ENCODE results near the gene DYNLT4.
A peak's percentile ranks its signal among the peaks of the same experiment; 100 is the strongest.
"Not testable (repeated sequence)": the region's sequence is repeated elsewhere in the genome, so short reads cannot be mapped to it uniquely, and the experiment has no call there.

The DYNLT4 gene, protein sequence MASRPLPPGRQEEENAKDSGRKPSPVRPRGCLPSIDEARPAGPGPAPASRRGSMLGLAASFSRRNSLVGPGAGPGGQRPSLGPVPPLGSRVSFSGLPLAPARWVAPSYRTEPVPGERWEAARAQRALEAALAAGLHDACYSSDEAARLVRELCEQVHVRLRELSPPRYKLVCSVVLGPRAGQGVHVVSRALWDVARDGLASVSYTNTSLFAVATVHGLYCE

DNA sequence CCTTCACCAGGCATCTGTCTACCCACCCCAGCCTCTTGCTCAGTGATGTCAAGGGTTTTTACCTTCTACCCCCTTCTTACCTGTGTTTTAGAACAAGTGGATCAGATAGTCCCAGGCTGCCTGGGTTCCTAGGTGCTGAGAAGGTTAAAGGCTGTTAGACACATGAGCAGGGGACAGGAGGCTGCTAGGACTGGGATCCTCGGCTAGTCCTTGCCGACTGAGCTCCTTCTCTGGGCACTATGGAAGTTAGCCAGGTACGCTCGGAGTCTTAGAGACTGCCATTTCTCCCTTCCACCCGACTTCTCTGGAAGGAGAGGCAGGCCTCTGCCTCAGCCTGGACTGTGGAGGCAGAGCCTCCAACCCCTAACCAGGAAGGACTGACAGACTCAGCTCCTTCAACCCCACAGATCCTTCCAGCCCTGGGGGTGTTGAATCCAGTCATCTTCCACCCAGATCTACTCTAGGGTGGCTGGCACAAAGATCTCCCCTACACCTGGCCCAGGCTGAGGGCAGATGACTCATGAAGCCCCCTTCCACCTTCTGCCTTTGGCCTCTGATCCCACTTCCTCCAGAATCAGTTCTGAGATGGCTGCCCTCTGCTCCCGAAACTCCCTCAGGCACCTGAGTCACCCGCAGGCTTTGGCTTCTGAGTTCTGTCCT lies at the start of gene DYNLT4:
TSS of gene DYNLT4 (minus strand) at position 648 of the 660 bp plus-strand sequence. CDS start 683 bp downstream, outside the sequence.
- no peak for DNase-seq

DNA sequence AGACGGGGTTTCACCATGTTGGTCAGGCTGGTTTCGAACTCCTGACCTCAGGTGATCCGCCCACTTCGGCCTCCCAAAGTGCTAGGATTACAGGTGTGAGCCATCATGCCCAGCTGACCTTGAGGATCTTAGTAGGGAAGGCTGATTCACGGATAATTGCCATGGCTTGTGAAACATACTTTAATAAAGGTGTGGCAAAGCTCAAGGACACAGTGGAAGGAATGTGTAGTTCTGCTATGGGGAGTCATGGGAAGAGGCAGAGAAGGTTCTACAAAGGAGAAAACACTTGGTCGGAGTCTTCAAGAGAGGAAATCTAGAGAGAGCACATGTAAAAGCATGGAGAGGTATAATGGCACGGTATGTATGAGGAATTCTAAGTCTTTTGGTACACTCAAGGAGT lies 48.6 kb upstream of the DYNLT4 start:
- no peak for DNase-seq

DNA sequence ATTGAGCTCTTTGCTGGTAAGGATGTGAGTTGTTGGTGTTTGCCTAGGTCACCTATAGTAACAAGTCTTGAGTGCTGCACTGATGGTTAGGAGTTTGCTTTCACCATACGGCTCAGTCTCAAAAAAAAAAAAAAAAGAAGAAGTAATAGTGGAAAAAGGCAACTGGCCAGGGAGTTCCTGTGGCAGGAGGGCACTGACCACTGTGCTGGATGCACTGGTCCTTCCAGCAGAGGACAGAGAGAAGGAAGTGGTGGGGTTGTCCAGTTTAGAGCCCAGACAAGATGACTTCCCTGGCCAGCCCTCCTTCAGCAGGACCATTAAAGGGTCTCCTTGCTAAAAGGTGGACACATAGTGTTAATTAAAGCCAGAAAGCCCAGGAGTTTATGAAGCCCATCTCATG lies 47.8 kb upstream of the DYNLT4 start:
- no peak for DNase-seq

DNA sequence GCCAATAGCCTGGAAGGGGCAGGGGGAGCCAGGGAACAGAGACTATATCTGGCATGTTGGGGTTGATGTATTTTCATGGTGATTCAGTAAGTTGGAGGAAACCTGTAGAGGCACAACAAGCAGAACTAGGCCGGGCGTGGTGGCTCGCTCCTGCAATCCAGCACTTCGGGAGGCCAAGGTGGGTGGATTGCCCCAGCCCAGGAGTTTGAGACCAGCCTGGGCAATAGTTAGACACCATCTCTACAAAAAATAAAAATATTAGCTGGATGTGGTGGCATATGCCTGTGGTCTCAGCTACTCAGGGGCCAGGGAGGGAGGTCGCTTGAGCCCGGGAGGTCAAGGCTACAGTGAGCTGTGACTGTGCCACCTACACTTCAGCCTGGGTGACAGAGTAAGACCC lies 46.0 kb upstream of the DYNLT4 start:
- no peak for DNase-seq

DNA sequence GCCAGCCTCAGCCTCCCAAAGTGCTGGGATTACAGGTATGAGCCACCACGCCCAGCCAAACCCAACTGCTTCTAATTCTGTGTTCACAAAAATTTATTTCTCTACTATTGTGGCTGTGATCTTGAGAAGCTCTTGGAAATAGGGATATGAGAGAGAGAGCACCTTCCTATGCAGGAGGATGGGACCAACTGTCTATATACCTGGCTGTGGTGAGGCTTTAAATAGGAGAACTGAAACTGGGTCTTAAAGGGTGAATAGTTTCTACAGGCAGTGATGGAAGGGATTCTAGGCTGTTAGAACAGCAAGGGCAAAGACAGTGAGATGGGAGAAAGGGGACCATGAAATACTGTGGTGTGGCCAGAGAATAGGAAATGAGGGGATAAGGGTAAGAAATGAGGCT lies 44.2 kb upstream of the DYNLT4 start:
- DNase-seq, result no peak

DNA sequence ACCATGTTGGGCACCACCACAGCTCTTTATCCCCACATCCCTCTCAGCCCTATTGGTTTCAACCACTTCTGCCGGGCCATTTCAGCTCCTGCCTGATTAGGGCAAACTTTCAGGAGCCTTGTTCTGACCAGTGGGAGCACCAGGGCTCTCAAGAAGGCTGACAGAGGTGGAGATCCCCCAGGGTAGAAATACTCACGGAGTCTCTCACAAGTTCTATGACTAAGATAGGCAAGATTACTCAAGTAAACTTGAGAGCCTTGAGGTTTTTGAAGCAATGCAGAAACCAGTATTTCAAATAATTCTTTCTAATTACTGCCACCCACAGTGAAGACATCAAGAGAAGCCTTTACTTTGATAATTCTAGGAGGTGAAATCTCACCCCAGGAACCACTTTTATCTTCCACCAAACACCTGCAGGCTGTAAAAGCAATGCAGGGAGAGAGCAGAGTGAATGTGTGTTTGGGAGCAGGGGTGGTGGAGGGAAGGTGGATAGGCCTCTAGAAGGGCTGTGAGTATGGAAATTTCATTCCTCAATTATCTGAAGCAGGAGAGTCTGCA lies 42.5 kb upstream of the DYNLT4 start:
- DNase-seq, result no peak

DNA sequence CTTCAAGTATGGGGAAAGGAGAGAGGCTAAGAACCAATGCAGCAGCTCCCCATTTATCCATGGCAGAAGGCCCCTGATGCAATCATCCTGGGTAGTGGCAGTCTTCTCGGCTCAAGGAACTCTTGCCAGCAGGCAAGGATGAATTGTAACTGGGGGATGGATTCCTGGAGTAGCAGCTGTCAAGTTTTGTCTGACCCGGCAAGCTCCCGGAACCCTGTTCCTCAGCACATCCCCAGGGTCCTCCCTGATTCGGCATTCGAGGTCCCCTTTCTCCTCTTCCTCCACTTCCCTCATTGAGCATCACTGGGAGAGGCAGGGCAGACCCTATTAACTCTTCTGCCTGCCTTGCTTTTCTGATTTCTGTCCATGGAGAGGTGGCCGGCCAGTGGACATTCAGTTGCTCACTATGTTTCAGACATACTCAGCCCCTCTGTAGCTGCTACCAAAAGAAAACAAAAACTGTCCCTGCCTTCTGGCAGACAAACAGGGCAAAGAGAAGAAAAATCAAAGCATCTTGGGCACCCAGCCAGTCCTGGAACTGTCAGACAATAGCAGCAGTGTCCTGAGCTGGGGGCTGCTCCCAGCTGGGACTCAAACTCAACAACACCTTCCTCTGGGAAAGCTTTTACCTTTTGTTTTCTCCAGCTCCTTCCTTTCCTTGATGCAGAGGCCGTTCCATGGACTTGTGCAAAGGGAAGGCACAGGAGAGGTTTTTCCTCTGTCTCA lies 41.5 kb upstream of the DYNLT4 start:
- no peak for DNase-seq

DNA sequence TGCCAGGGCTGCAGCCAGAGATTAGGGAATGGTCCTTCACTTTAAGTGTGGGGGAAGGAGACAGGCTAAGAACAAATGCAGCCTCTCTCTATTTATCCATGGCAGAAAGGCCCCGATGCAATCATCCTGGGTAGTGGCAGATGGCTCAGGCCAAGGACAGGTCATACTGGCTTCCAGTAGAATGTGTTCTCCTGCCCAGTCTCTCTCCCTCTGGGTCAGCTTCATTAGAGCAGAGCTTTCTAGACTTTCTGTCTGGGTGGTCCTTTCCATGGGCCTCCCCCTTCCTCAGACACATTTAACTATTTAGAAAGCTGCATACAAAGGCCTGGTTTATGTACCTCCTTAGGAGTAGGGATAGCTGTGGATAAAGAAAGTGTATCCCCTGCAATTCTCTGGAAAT lies 40.7 kb upstream of the DYNLT4 start:
- DNase-seq, result no peak

DNA sequence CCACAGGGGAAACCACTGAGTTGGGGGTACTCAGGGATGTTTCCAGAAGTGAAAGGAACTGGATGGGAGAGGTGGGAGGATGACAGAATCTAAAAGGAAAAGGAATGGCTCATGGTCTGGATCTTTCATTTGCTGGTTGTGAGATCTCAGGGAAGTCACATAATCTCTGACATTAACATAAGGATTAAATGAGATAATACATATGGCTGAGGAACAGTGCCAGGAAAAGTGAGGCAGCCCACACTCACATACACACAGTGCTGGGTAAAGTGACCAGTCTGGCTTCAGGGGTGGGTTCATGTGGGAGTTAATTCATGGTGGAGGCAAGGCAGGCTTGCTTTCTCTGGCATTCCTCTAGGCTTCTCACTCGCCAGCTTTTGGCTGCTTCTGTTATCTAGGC lies 39.8 kb upstream of the DYNLT4 start:
- no peak for DNase-seq

DNA sequence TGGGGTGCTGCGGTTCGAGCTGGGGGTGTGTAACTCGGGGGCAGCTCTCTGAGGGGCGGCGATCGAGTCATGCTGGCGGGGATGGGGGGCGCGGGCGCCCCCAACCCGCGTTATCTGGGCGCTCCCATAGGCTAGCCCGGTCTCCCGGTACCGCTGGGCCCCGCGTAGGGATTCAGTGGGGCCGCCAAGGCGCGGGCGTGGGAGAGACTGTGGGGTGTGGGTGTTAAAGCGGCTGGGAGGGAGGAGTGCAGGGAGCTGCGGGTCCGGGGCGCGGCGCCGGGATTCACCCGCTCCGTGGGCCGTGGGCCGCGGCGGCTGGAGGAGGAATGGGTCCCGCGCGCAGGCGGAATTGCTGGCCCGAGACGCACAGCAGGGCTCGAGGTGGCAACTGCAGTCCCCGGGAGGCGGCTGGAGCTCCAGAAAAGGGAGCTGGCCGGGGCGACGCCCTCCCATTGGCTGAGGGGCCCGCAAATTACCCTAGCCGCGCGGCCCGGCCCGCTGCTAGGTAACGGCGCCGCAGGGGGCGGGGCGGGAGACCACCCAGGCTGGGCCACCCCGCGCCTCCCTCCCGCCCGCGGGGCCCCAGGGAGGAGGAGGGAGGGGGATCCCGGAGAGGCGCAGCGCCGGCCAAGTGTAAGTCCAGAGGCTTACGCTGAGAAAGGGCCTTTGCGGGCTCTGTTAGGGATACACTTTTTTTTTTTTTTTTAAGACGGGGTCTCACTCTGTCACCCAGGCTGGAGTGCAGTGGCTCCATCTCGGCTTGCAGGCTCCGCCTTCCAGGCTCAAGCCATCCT lies 35.9 kb upstream of the DYNLT4 start, which contains the start of gene PTCH2:
TSS of gene PTCH2 (minus strand) at position 392 of the 794 bp plus-strand sequence. CDS start at position 71, 321 bp downstream.
- DNase-seq, result no peak

DNA sequence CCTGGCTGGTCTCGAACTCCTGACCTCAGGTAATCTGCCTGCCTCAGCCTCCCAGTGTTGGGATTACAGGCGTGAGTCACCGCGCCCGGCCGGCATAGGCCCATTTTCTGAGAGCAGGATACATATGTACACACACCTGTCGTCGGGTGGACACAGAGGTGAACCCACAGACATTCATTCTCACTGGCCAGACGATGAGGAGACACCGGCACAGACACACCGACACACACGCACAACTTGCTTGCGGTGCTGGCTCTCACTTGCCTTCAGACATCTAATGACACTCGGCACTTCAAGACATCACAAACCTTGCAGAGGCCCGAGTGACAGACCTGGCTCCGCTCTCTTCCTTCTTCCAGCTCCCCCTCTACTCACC lies 35.3 kb upstream of the DYNLT4 start:
- DNase-seq, result no peak

DNA sequence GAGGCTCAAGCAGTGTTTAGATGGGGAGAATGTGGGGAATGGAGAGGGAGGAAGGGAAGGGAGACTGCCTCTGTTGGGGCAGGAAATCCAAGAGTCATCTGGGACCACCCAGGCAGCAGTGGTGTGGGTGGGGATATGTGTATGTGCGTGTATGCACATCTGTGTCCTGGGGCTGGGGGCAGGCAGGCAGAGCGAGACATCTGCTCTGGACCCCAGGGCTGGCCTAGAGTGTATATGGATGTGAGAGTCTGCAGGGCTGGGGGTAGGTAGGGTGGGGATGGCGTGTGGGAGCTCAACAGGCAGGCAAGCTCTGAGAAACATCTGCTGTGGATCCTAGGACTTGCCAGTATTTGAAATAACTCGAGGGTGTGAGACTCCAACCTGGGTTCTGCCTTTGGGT lies 32.4 kb upstream of the DYNLT4 start:
- no peak for DNase-seq

DNA sequence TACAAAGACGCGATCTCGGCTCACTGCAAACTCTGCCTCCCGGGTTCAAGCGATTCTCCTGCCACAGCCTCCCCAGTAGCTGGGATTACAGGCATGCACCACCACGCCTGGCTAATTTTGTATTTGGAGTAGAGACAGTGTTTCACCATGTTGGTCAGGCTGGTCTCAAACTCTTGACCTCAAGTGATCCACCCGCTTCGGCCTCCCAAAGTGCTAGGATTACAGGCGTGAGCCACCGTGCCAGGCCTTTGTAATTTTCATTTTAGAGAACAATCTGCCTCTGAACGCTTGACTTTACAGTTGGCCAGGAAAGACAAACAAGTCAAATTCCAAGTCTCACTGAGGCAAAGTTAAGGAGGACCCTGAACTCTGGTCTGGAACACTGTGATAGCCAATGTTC lies 31.1 kb upstream of the DYNLT4 start:
- DNase-seq, result not testable (repeated sequence)

DNA sequence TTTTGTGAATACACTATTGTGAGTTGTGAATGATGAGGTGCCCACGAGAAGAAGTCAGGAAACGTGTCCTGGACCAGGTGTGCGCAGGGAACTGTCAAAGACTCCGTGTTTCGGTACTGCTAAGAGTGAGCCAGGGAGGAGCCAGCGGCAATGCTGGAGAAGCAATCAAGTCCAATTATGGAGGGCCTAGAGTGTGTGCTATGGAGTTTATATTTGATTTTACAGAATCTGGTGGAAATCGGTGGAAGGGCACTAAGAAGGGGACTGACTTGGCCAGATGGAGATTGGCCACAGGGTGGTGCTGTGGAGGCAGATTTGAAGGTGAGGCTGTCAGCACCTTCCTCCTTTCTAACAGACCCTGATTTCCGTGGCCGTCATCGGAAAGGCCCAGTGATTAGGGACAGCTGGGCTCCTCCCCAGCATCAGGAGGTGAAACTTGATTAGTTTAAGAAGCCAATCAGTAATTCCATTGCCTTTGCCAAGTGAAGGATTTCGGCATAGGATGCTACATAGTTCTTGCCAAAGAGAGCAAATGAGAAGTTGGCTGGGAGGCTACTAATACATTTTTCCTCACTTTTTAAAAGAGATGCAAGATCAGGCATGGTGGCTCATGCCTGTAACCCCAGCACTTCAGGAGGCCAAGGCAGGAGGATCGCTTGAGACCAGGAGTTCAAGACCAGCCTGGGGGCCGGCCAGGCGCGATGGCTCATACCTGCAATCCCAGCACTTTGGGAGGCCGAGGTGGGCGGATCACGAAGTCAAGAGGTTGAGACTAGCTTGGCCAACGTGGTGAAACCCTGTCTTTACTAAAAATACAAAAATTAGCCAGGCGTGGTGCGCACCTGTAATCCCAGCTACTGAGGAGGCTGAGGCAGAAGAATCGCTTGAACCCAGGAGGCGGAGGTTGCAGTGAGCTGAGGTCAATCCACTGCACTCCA lies 28.9 kb upstream of the DYNLT4 start:
- peak; percentile 30 to 39 for DNase-seq

DNA sequence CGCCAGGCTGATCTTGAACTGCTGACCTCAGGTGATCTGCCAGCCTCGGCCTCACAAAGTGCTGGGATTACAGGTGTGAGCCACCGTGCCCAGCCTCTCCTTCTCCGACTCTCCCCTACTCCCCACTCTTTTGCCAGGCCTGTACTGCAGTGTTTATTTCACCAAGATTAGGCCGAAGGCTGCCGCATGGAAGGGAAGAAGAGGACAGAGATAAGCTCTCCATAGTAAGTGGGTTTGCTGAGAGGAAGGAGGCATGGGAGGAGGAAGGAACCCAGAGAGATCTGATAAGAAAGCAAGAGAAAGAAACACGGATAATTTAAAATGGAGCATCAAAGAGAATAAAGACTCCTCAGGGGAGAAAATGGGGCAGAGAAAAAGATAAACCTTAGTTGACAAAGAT lies 27.2 kb upstream of the DYNLT4 start:
- no peak for DNase-seq

DNA sequence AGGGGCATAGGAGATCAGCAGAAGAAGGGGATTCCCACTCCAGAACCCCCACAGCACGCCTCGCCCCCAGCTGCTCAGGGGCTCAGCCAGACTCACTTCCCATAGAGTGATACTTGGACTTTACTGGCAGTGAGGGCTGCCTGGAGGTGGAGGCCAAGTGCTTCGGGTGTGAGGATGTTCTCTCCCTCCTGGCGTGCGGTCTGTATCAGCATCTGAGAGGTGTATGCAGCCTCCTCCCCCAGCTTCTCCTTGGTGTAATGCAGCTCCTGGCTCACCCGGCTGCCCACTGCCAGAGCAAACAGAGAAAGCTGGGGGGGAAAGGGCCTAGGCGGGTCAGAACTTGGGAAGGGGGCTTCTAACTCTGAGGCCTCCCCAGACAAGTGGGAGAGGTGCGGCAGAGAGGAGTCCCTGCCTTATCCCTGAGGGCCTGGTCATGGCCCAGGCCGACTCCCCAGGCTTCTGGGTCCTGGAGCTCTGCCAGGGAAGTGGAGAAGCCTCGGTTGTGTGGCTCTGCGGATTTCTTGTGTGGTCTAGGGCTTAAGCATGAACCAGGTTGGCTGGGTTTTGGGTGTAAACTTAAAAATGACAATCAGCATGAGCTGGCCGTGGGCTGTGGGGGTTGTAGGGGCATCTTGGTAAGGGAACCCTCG lies 25.0 kb upstream of the DYNLT4 start:
- DNase-seq, result no peak

DNA sequence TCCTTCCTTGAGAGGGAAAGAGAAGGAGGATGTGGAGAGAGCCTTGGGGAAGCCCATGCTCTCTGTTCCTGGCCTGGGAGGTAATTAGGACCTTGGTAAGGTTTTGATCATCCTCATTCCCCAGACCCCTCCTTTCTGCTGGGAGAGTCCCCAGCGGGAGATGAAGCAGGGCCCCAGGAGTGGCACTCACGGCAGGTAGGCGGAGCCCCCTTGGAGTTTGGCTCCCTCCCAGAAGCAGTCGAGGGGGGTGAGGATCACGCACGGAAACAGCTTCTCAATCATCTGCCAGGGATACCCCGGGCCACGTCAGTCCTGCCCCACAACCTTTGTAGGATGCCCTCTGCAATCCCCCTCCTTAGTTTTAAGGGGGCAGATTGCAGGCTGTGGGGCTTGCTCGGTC lies 24.4 kb upstream of the DYNLT4 start:
- no peak for DNase-seq

DNA sequence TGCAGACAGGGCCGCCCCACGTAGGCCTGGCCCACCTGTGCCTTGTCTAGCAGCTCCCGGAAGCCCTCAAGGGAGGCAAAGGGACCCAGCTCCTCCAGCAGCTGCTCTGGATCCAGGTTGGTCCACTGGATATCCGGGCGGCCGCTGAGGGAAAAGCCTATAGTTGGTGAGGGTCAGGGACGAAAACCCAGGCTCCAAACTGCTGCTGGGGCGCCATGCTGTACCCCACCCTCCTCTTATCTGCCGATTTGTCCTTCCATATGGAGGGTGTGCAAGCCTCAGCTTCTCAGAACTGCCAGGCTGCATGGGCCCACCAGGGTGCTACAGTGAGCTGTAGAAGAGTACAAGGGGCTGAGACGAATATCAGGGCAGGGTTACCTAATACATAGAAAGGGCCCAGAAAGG lies 23.8 kb upstream of the DYNLT4 start:
- no peak for DNase-seq

DNA sequence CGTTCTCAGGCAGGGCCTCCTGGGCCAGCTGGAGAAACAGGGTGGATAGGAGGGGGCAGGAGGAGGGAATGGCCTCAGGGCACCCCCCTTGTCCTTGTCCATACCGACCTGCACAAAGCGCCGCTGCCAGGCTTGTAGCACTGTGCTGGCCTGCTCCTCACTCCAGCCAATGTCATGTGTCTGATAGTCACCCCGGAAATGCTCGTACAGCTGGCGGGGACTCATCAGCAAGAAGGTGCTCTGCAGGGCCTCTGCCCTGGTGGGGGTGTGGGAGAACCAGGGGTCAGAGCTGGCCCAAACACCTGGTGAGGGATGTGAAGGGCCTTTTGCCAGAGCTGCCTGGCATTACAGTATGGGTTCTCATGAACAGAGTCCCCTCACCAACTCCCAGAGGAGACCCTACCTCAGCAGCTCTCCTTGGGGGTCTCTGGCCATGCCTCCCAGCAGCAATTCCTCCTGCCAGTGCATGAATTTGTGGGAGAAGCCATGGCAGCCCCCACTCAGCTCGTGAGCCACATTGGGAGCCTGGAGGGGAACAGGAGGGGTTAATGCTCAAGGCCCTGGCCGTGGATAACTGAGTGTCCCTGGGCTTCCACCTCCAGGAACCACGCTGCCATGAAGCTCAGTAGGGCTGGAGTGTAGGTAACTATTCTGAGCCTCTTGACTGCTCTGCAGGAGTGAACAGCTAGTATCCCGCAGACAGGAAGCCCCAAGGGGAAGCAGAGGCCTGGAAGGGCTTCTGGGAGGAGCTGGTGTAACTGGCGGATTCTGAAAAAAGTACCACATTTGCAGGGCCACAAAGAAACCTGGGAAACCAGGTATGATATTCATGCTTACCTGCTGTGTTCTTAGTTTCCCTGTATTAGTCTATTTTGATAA lies 22.6 kb upstream of the DYNLT4 start:
- no peak for DNase-seq

DNA sequence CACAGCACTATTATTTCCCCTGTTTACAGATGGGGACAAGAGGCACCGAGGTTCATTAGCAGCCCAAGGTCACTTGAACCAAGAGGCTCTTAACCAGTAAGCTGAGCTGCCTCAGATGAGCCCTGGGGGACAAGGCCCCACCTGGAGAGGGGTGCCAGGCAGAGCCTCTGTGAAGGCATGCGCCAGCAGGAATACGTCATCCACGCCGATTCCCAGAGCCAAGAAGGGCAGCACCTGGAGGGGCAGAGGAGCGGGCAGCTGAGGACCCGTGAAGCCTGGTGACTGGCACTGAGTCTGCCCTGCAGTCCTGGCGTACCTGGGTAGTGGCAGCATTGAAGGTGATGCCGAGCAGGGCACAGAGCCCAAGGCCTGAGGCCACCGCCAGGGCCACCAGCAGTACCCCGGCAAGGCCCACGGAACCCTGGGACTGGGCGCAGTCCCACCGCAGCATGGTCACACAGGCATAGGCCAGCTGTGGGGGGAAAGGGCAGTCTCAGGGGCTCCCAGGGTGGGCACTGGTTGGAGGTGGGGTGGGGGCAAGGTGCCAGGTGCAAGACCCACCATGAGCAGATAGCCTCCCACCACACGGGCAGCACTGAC lies 21.8 kb upstream of the DYNLT4 start:
- no peak for DNase-seq

Measured in NCI-H187 (cell line).